ENCODE measurements around the gene HDGF.

DNA sequence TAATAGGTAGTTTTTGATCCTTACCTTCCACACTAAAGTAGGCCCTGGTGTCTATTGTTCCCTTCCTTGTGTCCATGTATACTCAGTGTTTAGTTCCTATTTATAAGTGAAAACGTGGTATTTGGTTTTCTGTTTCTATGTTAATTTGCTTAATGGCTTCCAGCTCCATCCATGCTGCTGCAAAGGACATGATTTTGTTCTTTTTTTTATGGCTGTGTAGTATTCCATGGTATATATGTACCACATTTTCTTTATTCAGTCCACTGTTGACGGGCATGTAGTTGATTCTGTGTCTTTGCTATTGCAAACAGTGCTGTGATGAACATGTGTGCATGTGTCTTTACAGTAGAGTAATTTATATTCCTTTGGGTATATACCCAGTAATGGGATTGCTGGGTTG is 36.7 kb upstream of the HDGF start:
- TF ChIP-seq CTCF (IDR thresholded peaks at IDR 0.05) (no peak), POLR2A (IDR thresholded peaks at IDR 0.05) (no peak)
